Measurements from ENCODE around the gene GMEB1. TPM values are rescaled to one million over a fixed set of nuclear protein-coding genes. Genes with fewer than 3 reads are reported as not detected.
A peak's percentile ranks its signal among the peaks of the same experiment; 100 is the strongest.
"Not testable (repeated sequence)": the region's sequence is repeated elsewhere in the genome, so short reads cannot be mapped to it uniquely, and the experiment has no call there.

GMEB1 gene
- total RNA-seq, 1 donor from 2014 or later = 17.9 TPM

DNA sequence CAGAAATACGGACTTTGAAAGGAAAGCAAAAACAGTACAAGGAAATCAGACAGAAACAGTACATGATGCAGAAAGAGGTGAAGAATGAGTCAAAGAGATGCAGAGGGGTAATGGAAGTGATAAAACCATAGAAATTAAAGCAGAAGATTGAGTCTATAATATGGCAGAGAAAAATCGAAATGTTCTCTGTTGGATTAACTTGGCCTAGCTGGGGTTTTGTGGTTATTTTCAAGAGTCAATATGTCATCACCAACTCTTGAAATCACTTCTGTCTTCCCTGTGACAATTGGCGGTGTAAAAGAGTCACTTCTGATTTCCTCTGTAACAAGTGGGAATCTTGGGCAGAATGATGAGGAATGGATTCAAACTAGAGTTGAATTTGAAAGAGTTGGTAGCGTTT, 75.6 kb downstream of the GMEB1 start:
- no peak for DNase-seq (ENCODE audit: extremely low spot score, unreplicated experiment)
- H3K4me1 Mint-ChIP-seq (ENCODE audit: unreplicated experiment) = peaks cover 47% of the 10 kb centered on the region
- H3K27ac Mint-ChIP-seq (ENCODE audit: unreplicated experiment) = no peak overlapping the region

DNA sequence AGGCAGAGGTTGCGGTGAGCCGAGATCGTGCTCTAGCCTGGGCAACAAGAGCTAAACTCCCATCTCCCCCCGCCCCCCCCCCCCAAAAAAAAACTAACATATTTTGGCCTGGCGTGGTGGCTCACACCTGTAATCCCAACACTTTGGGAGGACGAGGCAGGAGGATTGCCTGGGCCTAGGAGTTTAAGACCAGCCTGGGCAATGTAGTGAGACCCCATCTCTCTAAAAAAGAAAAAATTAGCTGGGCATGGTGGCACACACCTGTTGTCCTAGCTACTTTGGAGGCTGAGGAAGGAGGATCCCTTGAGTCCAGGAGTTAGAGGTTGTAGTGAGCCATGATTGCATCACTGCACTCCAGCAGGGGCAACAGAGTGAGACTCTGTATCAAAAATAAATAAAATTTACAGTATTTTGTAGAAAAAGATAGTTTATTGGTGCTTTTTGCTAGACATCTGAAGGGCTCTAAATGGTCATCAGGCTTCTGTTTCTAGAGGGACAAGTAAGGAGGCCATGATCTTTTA, 77.1 kb downstream of the GMEB1 start:
- Mint-ChIP-seq H3K27me3 (ENCODE audit: unreplicated experiment) (no peaks in the 10 kb centered on the region), H3K9me3 (ENCODE audit: unreplicated experiment) (no peaks in the 10 kb centered on the region), H3K27ac (ENCODE audit: unreplicated experiment) (no peak overlapping the region), H3K4me3 (ENCODE audit: unreplicated experiment) (no peak overlapping the region), H3K36me3 (ENCODE audit: unreplicated experiment) (peaks cover 36% of the 10 kb centered on the region), H3K4me1 (ENCODE audit: unreplicated experiment) (peaks cover 49% of the 10 kb centered on the region)
- TF ChIP-seq, protein P1, sequence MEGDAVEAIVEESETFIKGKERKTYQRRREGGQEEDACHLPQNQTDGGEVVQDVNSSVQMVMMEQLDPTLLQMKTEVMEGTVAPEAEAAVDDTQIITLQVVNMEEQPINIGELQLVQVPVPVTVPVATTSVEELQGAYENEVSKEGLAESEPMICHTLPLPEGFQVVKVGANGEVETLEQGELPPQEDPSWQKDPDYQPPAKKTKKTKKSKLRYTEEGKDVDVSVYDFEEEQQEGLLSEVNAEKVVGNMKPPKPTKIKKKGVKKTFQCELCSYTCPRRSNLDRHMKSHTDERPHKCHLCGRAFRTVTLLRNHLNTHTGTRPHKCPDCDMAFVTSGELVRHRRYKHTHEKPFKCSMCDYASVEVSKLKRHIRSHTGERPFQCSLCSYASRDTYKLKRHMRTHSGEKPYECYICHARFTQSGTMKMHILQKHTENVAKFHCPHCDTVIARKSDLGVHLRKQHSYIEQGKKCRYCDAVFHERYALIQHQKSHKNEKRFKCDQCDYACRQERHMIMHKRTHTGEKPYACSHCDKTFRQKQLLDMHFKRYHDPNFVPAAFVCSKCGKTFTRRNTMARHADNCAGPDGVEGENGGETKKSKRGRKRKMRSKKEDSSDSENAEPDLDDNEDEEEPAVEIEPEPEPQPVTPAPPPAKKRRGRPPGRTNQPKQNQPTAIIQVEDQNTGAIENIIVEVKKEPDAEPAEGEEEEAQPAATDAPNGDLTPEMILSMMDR (IDR thresholded peaks at IDR 0.05) = no peak
- no peak for DNase-seq (ENCODE audit: extremely low spot score, unreplicated experiment)

More for the DNA sequence above, 75.6 kb downstream of the GMEB1 start:
- TF ChIP-seq, protein P1 (IDR thresholded peaks at IDR 0.05) = no peak
- peaks cover 36% of the 10 kb centered on the region for H3K36me3 Mint-ChIP-seq (ENCODE audit: unreplicated experiment)
- no peaks in the 10 kb centered on the region for H3K27me3 Mint-ChIP-seq (ENCODE audit: unreplicated experiment)
- no peak overlapping the region for H3K4me3 Mint-ChIP-seq (ENCODE audit: unreplicated experiment)
- H3K9me3 Mint-ChIP-seq (ENCODE audit: unreplicated experiment) = no peaks in the 10 kb centered on the region

DNA sequence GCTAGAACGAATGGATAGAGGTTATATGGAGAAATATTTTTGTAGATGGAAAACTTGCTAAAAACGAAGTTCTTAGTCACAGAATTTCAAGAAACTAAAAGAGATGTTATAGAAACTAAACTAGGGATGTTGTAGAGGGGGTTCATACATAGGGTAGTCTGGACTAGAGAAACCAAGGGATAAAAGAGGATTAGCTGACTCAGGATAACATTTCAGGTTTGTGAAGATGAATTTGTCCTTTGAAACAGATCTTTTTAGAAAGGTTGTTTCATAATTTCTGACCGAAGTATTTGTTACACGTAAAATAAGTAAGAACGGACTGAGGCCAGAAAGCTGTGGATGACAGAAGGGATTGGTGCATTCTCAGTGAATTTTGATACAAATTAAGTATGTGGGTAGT, 81.7 kb downstream of the GMEB1 start:
- Mint-ChIP-seq H3K36me3 (ENCODE audit: unreplicated experiment) (peaks cover 15% of the 10 kb centered on the region), H3K9me3 (ENCODE audit: unreplicated experiment) (no peaks in the 10 kb centered on the region), H3K4me3 (ENCODE audit: unreplicated experiment) (no peak overlapping the region), H3K4me1 (ENCODE audit: unreplicated experiment) (peaks cover 47% of the 10 kb centered on the region), H3K27ac (ENCODE audit: unreplicated experiment) (peak overlapping the region; percentile 60), H3K27me3 (ENCODE audit: unreplicated experiment) (no peaks in the 10 kb centered on the region)
- TF ChIP-seq, protein P1 (IDR thresholded peaks at IDR 0.05) = no peak
- DNase-seq (ENCODE audit: extremely low spot score, unreplicated experiment) = no peak

DNA sequence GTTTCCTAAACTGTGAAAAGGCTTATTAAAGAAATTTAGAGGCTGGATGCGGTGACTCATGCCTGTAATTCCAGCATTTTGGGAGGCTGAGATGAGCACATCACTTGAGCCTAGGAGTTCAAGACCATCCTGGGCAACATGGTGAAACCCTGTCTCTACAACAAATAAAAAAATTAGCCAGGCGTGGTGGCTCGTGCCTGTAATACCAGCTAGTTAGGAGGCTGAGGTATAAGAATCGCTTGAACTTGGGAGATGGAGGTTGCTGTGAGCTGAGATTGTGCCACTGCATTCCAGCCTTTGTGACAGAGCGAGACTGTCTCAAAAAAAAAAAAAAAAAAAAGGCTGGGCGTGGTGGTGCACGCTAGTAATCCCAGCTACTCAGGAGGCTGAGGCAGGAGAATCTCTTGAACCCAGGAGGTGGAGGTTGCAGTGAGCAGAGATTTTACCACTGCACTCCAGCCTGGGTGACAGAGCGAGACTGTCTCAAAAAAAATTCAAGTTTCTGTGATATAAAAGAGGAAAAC, 82.2 kb downstream of the GMEB1 start:
- H3K4me1 Mint-ChIP-seq (ENCODE audit: unreplicated experiment) = peaks cover 45% of the 10 kb centered on the region
- not testable (repeated sequence) for H3K9me3 Mint-ChIP-seq (ENCODE audit: unreplicated experiment); H3K4me3 Mint-ChIP-seq (ENCODE audit: unreplicated experiment); DNase-seq (ENCODE audit: extremely low spot score, unreplicated experiment); H3K27ac Mint-ChIP-seq (ENCODE audit: unreplicated experiment); H3K27me3 Mint-ChIP-seq (ENCODE audit: unreplicated experiment)
- peaks cover 15% of the 10 kb centered on the region for H3K36me3 Mint-ChIP-seq (ENCODE audit: unreplicated experiment)

DNA sequence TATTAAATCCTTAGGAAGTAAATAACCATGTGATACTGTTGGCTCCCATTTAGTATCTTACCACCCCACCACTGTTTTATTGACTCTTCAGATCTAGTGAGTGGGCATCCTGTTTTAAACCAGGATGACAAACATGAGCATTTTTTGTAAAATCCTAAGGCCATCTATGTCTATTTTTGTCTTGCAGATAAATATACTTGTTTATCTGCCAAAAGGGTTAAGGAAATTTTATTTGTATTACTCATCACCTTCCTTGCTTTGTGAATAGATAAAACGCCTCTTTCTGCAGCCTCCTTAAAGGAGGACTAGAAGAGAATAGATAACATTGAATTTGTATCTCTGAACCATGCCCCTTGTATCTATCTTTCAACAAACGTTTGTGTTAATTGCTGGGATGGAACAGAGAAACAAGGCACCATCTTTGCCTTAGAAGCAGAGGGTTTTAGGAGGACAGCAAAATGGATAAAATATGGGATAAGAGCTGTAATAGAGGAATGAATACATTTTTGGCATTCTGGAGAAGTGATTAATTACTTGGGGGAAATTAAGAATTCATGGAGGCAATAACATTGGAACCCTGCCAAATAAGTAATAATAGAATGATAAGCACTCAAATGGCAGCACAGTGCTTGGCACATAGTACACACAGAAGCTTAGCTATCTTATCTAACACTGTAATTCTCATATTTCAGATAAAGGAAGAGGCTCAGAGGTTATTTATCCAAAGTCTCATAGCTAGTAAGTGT, 82.9 kb downstream of the GMEB1 start:
- DNase-seq (ENCODE audit: extremely low spot score, unreplicated experiment) = no peak
- TF ChIP-seq, protein P1 (IDR thresholded peaks at IDR 0.05) = no peak
- Mint-ChIP-seq H3K4me1 (ENCODE audit: unreplicated experiment) (peaks cover 40% of the 10 kb centered on the region), H3K4me3 (ENCODE audit: unreplicated experiment) (no peak overlapping the region), H3K27ac (ENCODE audit: unreplicated experiment) (no peak overlapping the region), H3K27me3 (ENCODE audit: unreplicated experiment) (no peaks in the 10 kb centered on the region), H3K36me3 (ENCODE audit: unreplicated experiment) (peaks cover 13% of the 10 kb centered on the region), H3K9me3 (ENCODE audit: unreplicated experiment) (no peaks in the 10 kb centered on the region)
